Hematopoietic multipotent progenitor cell treated with erythropoietin and hydrocortisone succinate and interleukin-3 and kit ligand, for 8 days (in vitro differentiated cells): ENCODE results near the gene ZNF57.
"Not testable (repeated sequence)": the region's sequence is repeated elsewhere in the genome, so short reads cannot be mapped to it uniquely, and the experiment has no call there.

Source experiments
- DNase-seq: peaks from one replicate; pipeline ENCODE4 v3.0.0-alpha.2; 2015

ZNF57 gene

GRCh38 chr19:2902590-2903218 lies 2.0 kb downstream of the ZNF57 start:
- DNase-seq: no peak

DNA sequence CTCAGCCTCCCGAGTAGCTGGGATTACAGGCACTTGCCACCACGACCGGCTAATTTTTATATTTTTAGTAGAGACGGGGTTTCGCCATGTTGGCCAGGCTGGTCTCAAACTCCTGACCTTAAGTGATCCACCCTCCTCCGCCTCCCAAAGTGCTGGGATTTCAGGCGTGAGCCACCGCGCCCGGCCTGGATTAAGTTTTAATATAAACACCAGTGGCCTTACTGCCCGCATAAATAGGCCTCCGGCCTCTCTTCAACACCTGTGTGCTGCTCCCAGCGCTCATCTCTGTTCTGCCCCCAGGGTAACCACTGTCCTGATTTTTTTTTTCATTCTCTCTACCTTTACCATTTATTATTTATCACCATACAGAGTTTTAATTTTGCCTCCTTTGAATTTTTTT lies 2.6 kb downstream of the ZNF57 start:
- not testable (repeated sequence) for DNase-seq

DNA sequence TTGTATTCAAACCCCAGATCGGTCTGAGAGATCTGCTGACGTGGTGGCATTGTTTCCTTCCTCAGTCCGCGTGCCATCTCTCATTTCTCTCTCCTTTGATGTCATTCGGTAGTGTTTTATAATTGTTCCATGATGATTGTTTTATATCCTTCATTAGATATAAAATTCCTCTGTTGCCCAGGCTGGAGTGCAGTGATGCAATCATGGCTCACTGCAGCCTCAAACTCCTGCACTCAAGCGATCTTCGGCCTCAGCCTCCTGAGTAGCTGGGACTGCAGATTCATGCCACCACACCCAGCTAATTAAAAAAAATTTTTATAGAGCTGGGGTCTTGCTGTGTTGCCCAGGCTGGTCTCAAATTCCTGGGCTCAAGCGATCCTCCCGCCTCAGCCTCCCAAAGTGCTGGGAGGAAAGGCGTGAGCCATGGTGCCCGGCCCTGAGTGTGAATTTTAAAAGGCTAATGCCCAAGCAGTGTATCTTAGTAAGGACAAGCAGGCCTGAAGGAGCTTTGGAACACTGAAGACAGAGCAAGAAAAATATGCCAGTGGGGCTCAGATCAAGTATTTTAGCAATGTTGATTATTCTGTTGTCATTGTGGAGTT lies 5.3 kb downstream of the ZNF57 start:
- DNase-seq: no peak

- no peak for DNase-seq
Observed at GRCh38 chr19:2906631-2907195, 6.0 kb downstream of the ZNF57 start.

- no peak for DNase-seq
Observed at GRCh38 chr19:2912306-2912705, 11.6 kb downstream of the ZNF57 start.

GRCh38 chr19:2917275-2918184 lies 16.8 kb downstream of the ZNF57 start:
- DNase-seq: no peak

DNA sequence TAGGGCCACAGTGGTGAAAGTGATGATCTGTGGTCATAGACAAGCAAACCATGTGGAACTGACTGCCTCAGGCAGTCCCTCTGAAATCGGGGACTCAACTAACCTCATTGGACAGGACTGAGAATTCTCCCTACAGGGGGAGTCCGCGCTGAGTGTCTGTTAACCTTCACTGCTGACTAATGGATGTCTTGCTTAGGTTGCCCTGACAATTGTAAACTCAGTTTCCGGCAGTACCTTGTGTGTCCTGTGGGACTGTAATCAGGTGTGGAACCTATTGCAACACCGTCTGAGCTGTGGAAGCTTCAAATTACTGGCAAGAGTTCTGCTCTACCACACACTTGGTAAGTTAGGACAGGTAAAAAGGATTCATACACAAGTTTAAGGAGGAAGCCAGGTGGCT lies 22.3 kb downstream of the ZNF57 start:
- no peak for DNase-seq

DNA sequence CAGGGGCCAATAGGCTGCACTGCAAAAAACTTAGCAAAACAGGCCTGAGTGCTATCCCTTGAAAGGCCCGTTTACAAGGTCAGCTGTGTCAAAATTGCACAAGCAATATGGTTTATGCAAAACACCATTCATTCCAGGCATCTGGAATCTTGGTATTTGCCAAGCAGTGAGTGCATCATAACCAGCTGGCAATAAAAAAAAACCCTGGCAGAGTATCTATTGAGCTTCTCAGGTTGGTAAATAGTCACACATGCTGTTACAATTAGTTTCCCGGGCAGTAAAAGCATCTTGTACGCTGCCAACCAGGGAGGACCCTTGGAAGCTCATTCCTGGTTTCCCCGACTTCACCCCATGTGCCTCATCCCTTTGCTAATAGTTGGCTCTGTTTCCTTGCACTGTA lies 22.8 kb downstream of the ZNF57 start:
- DNase-seq: no peak

DNA sequence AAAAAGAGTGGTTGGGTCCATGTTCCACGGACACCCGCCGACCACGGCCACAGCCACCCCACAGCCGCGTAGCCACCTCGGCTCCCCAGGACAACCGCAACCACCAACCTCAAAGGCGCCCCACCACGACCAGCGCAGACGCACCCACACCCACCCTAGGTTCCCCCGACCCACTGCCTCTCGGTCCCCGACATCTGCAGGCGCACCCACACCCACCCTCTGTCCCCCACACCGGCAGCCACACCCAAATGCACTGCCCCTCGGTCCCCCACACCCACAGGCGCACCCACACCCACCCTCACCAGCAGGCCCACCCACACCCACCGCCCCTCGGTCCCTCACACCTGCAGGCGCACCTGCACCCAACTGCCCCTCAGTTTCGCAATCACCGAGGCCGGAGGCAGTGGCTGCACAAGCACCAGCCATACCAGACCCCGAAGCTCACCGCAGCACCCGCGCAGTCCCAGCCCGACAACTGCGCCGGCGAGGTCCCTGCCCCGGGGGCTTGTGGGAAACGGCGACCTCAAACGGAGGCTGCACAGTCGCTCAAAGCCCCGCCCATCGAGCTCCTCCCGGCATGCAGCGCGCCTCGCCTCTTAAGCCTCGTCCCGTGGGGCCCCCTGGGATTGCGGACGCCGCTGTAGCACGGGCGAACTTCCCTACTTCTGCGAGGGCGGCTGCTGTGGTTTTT lies 25.8 kb downstream of the ZNF57 start:
- no peak for DNase-seq

DNA sequence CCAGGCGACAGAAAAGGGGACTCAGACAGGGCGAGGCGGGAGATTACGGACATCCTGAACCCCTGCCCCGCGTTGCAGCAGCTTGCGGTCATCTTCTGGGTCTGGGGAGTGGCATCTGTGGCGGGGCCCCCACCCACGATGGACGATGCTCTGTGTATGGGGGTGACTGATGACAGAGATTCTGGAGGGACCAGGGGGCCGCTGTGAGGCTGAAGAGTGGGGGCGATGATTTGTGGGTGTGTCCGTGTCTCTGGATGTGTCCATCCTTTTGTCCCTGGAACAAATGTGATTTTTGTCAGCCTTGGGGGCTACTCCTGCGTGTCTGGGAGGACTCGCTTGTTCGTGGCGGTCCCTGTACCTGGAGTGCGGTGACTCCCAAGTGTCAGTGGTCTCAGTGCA lies 26.3 kb downstream of the ZNF57 start:
- no peak for DNase-seq

DNA sequence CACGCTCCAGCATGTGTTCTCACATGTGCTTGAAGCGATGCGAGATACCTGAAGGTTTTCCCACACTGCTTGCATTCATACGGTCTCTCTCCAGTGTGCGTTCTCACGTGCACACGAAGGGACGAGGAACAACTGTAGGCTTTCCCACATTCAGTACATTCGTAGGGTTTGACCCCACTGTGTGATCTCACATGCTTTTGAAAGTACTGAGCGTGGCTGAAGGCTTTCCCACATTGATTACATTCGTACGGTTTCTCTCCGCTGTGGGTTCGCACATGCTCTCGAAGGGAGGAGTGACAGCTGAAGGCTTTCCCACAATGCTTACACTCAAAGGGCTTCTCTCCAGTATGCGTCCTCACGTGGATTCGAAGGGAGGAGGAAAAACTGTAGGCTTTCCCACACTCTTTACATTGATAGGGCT lies 32.8 kb downstream of the ZNF57 start:
- no peak for DNase-seq

DNA sequence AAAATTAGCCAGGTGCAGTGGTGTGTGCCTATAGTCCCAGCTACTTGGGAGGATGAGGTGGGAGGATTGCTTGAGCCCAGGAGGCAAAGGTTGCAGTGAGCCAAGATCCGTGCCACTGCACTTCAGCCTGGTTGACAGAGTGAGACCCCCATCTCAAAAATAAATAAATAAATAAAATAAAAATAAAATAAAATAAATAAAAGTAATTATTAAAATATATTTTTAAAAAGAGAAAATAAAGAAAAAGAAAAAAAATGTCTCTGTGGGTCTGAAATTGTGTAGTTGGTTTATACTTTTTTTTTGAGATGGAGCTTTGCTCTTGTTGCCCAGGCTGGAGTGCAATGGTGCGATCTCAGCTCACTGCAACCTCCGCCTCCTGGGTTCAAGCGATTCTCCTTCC lies 35.1 kb downstream of the ZNF57 start:
- not testable (repeated sequence) for DNase-seq

DNA sequence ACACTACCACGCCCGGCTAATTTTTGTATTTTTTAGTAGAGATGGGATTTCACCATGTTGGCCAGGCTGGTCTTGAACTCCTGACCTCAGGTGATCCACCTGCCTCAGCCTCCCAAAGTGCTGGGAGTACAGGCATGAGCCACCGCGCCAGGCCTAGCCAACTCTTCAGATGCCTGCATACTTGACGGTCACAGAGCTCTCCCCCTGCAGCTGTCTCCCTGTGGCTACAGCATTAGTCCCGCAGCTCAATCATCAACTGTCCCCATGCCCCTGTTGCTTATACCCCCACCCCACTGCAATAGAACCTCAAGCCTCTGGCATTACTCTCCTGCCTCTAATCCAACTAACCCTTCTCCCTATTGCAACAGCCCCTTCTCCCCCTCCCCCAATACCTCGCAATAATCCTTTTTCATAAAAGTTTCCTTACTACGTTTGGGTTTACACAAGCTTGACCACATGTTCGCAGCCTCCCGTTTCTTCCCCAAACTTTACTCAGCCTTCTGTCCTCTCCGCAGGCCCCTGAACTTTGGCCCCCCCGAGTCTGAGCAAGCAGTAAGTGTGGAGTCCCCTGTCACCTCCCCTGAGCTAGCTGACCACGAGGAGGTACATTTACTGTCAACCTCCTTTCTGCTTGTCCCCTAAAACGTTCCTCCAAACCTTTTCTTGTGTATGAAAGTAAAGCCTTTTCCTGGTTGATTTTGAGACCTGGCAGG lies 42.4 kb downstream of the ZNF57 start:
- DNase-seq: no peak

GRCh38 chr19:2944403-2944774 lies 43.7 kb downstream of the ZNF57 start:
- no peak for DNase-seq

GRCh38 chr19:2944775-2945574 lies 44.2 kb downstream of the ZNF57 start, which contains the start of gene ZNF77:
Gene ZNF77, minus strand, starts transcription at chr19:2944971. Its CDS starts 131 bp downstream, at chr19:2944840.
- DNase-seq: peak; percentile 98

- no peak for DNase-seq
Observed at GRCh38 chr19:2945575-2946184, 45.0 kb downstream of the ZNF57 start.

- DNase-seq: peak; percentile 98
Observed at GRCh38 chr19:2949939-2950285, 49.2 kb downstream of the ZNF57 start.

- DNase-seq: peak; percentile 99
Observed at GRCh38 chr19:2950286-2951124, 49.8 kb downstream of the ZNF57 start.

- no peak for DNase-seq
Observed at GRCh38 chr19:2952953-2953481, 52.3 kb downstream of the ZNF57 start.

GRCh38 chr19:2957160-2957559 lies 56.4 kb downstream of the ZNF57 start:
- no peak for DNase-seq
